ENCODE results near the gene SCAMP4.

- TF ChIP-seq FOSL1 (IDR thresholded peaks at IDR 0.05; ENCODE audit: low read depth) (no peak), CTCF (IDR thresholded peaks at IDR 0.05 in 2 of 3, conservative IDR thresholded peaks at IDR 0.05 in 1 of 3; ENCODE audit: borderline replicate concordance in 1 of 3, insufficient read depth in 1 of 3, low read depth in 2 of 3, low read length in 2 of 3) (no peak), POLR2A (IDR thresholded peaks at IDR 0.05; ENCODE audit: borderline replicate concordance, extremely low read depth, insufficient read depth, insufficient read length) (no peak), EZH2 (IDR thresholded peaks at IDR 0.05) (no peak), ZFX (IDR thresholded peaks at IDR 0.05) (no peak), MAX (IDR thresholded peaks at IDR 0.05) (no peak), EZH2phosphoT487 (IDR thresholded peaks at IDR 0.05; ENCODE audit: borderline replicate concordance) (no peak), RAD21 (IDR thresholded peaks at IDR 0.05; ENCODE audit: low read depth) (no peak), CEBPB (IDR thresholded peaks at IDR 0.05; ENCODE audit: low read depth) (no peak)
Measured at GRCh38 chr19:1882786-1883692, 22.2 kb upstream of the SCAMP4 start.

All from HCT116 (cell line).